HL-60/S4 treated with phorbol 12-myristate 13-acetate at 8.2 ng/mL for 4 days and 3 days (cell line): Measurements from ENCODE around the gene DLX3.

Experiments
- in situ Hi-C: fragments of 300-500 bp; cut with MboI; formaldehyde crosslinking; loops from 2 replicates; pipeline ENCODE4 v1.15.0; 2022; ENCODE audit warnings: low sequenced_read_pairs

The DLX3 gene

DNA sequence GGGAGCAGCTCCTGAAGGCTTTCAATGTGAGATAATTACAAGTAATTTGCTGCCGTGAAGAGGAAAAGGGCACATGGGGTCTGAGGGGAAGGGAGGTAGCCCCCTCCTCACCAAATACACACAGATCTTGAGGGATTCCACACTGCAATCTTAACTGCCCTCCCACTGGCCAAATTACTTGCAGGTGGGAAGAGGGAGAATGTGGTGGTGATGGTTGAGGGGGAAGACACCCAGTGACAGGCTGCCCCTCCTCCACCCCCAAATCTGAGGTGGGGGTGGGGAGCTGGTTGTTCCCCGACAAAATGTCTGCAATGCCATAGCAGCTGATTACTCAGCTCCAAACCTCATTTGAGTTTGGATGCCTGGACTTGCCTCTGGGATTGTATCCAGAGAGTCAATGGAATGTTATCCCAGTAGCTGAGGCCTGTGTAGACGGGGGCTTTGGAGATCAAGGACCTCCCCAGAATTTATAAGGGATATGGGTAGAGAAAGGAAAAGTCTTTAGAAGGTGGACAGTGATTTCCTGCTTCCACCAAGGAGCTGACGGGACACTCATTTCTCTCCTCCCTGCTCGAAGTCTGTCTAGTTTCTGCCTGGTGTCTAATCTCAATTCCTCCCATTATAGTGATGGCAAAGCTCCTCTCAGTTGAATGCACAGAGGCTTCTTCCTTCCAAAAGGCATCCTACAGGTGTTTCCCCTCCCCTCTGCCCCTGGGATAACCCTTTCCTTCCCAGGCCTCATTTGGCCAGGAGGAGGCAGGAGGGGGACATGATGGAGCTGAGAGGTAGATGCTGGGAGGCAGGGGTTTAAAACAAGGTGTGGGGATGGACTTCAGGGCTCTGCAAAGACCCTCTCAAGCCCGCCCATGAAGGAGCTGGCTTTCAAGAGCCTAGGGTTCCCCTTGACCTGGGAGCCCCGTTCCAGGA is 17.3 kb downstream of the DLX3 start:
- in situ Hi-C loops: no loop called here

DNA sequence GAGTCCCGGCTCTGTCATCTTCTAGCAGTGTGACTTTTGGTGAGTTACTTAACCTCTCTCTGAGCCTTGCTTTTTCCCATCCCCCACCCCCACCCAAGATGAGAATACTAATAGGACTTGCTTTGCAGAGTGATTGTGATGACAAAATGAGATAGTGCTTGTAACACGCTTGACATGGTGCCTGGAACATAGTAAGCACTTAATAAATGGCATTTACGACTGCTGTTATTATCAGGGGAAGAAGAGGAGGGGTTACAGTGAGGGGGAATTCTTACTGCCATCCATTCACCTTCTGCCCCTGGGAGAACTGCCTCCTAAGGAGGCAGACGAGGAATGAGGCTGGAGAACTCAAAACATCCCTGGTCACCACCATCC is 18.2 kb downstream of the DLX3 start:
- in situ Hi-C loops: no loop called here

DNA sequence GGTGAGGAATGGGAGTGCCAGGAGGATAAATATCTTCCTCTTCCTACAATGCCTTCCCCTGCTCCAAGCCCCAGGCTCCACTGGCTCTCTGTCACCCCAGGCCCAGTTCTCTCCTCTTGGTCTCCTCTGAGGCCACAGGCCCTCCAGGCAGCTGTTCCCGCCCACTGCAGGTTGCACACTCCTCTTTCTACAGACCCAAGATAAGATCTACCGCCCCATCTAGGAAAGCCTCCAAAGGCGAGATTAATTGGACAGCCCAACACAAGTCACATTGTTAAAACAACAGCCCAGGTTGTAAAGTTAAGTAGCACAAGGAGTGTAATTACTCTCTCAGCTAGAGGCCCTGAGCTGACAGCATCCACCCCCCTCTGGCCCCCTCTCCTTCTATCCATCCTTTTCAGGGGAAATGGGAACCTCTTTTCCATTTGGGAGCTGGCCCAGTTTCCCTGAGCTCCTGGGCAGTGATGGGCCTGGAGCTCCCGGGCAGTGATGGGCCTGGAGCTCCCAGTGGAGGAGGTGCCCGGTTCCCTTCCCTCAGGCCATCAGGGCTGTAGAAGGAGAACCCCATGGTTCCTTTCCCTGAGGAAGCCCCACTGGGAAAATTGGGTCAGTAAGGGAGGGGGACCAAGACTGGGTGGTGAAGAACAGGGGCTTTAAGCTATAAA is 18.7 kb downstream of the DLX3 start:
- in situ Hi-C loops: no loop called here

DNA sequence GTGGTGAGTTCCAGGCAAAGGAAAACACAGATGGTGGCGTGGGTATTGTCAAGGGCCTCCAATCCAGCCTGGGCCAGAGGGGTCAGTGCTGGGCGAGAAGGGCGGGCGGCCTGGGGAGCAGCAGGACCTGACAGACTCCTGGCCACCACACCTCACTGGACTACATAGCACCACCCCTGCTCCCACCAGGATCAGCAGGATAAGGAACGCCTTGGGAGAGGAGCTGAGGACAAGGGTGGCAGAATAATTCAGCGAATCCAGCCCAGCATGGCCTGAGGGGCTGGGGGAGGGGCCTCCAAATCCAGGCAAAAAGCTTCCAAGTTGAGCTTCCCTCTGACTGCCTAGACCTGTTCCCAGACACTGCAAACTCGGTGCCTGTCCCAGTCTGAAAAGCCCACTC is 19.5 kb downstream of the DLX3 start:
- in situ Hi-C loops: no loop called here

GRCh38 chr17:49973271-49973615 is 21.8 kb downstream of the DLX3 start:
- in situ Hi-C loops: no loop called here

DNA sequence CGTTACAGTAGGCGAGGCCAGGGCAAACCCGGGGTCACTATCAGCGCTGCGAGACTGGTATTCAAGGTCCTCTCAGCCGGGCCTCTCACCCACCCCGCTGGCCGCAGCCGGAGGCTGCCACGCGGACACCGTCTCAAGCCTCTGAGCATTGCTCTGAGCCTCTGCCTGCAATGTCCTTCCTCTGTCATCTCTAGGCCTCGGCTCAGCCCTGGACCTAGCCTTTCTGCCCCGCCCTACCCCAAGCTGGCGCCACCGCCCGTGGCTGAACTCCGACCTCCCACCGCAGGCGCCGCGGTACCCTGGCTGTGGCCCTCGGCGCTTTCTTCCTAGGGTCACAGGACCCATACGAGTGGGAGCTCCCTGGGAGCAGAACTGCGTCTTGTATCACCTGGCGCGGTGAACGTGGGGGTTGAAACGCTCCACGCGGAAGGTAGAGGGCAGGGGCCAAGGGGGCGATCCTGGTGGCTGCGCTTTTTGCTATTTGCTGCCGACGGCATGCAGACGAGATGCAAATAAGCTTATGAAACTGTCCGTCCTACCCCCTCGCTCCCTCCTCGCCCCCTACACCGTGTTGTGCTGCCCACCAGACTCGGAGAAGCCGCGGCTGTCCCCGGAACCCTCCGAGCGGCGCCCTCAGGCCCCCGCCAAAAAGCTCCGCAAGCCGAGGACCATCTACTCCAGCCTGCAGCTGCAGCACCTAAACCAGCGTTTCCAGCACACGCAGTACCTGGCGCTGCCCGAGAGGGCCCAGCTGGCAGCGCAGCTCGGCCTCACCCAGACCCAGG is 22.3 kb downstream of the DLX3 start:
- in situ Hi-C loops: no loop called here

DNA sequence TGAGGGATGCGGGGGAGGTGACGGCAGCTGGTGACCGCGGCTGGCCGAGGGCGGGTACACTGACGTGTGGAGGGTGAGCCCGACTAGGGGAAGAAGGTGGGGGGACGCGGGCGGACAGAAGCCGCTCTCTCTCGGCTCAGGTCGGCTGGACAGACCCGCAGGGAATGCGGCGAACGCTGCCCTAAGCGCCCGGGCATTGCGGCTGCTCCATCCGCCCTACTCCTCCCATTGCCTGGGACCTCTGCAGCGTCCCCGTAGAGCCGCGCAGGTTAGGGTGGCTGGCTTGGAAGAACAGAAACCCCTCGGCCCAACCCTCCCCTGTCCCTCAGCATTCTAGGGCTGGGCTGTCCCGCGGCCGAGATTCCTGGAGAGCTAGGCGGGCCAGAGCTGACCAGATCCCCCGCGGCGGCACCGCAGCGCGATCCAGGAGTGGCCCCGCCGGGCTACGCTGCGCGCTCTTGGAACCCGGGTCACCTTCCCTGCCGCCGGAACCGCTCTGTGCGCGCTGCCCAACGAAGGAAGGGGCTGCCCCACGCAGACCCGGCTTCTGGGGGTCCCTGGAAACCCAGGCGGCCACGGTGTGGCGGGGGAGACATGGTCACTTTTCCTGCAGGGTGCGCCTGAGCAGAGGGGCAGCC is 23.1 kb downstream of the DLX3 start:
- in situ Hi-C loops: no loop called here

DNA sequence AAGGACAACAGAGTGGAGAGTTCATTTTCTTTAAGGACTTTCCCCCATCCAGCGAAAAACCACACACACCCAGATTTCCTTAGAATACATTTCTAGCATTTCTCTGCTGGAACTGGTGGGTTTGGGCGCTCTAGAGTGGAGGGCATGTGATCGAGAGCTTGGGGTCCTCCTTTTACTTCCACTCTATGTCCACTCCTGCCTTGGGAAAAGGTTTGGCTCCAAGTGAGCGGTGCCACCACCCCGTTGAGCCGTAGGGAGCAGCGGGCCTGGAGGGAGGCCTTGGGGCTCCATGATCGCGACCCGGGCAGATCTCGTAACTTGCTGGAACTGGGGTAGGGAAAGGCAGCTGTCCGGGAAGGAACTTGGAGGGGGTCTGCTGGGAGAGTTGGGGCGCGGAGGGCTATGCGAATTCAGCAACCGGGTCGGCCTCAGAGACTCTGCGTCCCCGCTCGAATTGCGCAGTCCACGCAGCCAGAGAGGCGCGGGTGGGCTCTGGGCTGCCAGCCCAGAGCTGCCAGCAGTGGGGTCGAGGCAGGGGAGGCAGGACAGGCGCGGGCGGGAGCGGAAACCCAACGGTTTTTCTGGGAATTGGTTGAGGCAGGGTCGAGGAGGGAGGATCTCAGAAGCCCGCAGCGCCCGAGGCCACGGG is 23.7 kb downstream of the DLX3 start:
- in situ Hi-C loops: no loop called here

DNA sequence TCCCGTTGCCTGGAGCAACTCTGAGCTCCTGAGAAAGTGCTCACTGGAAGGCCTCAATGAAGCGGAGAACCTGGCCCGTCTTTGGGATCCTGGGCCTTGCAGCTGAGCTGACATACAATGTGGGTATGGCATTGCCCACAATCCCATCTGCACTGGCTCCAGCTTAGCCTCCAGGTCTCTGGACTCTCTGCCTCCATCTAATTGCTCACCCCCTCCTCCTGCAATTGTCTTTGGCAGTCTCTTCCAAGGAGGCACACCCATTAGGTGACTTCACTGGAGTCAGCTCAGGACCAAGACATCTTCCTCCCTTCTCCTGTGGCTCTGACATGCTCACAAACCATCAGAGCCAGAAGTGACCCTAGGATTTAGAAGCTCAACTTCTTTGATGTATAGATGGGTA is 24.5 kb downstream of the DLX3 start:
- in situ Hi-C loops: no loop called here

DNA sequence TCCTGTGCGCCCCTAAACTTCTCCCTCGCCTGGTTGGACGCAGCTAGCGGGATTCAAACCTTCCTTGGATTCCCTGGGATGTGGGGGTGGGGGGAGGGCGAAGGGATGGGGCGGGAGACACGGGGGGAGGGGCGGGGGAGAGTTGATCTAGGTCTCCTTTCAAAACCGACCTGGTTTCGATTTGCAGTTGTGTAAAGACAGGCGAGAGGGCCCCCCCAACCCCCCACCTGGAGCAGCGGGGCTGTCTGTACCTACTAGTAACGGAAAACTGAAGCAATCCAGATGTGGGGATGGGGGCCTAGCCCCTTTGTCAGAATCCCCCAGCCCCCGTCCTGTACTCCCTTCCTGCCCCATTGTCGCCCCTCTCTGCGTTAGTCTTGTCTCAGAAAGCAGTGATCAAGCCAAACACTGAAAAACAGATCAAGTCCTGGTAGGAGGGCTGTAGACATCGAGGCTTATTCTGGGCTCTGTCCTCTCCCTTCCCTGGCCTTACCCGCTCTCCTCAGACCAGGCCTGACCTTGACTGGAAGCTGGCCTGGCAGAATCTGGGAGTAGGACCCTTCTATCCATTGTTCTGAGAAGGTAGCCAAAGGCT is 25.1 kb downstream of the DLX3 start:
- in situ Hi-C loops: no loop called here

DNA sequence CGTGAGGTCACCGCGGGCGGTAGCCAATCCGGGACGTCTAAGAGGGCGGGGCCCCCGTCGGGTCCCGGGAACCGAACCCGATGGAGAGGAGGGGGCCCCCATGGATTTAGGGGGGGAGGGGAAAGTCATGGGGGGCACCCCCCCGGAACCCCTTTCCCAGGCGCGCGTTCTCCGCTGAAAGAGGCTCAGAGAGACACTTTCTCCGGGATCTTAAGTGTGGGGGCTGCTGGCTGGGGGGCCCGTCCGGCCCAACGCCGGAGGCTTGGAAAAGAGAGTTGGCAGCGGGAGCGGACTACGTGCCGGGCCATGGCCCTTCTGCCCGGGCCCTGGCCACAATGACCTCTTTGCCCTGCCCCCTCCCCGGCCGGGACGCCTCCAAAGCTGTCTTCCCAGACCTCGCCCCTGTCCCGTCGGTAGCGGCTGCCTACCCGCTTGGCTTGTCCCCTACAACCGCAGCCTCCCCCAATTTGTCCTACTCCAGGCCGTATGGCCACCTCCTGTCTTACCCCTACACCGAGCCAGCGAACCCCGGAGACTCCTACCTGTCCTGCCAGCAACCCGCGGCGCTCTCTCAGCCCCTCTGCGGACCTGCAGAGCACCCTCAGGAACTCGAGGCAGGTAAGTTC is 25.8 kb downstream of the DLX3 start, which contains the start of gene DLX4:
Gene DLX4 (plus strand): TSS at position 57 of the 626 bp plus-strand sequence. CDS start 279 bp downstream, at position 336.
- in situ Hi-C loops: no loop called here

- in situ Hi-C loops: no loop called here
Measured at GRCh38 chr17:49968405-49969133, 26.5 kb downstream of the DLX3 start.

DNA sequence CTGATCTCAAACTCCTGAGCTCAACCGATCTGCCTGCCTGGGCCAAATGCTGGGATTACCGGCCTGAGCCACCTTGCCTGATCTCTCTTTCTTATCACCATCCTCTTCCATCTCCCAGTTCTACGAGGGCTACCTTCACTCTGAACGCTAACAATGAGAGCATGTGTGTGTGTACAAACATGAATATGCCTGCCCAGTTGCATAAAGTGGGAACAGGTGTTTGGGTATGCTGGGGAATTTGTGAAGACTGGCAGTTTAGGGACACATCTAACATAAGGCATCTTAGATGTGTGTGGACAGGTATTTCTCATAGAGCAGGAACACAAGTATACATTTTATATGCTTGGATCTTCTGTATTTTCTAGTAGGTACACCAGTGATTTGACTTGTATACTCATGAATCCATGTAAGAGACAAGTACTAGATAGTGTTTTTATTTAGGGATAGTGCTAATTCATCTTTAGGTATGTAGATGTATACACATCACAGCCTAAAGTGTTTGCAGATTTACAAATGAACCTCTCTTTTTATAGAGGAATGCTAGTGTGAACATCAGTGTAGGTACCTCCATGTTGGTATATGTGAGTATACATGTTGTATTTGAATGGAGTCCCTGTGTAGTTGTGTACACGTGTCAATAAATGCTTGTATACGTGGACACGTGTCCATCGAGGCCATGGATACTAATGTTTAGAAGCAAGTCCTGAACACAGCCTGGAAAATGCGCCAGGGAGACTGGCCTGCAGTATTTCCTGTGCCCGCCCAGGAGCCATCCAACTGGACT is 27.2 kb downstream of the DLX3 start:
- in situ Hi-C loops: no loop called here

- in situ Hi-C loops: no loop called here
Measured at GRCh38 chr17:49967205-49967604, 27.8 kb downstream of the DLX3 start.

GRCh38 chr17:49966767-49967166 is 28.3 kb downstream of the DLX3 start:
- in situ Hi-C loops: no loop called here

DNA sequence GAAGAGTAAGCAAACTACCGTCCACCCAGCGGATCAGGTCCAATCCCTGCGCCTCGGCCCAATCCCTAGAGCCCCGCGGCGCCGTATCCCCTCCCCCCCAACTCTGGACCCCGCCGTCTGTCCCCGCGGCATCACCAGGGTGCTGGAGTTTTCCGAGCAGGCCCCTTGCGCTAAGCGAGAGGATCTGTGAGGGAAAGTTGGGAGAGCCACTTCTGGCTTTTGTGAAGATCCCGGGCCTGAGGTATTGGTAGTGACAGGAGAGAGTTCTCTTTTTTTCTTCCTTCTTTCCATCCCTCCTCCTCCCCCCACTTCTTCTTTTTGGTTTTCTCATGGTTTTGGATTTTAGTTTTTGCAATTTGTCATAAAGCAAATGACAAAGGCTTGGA is 29.5 kb downstream of the DLX3 start:
- in situ Hi-C loops: no loop called here

- in situ Hi-C loops: no loop called here
Measured at GRCh38 chr17:49964769-49965523, 30.1 kb downstream of the DLX3 start.
